ENCODE data around the gene MTR. TPM values are rescaled to one million over a fixed set of nuclear protein-coding genes. Genes with fewer than 3 reads are reported as not detected.

Gene MTR
- total RNA-seq, 2 experiments from 2014 or later = 52.5 to 54.7 TPM

DNA sequence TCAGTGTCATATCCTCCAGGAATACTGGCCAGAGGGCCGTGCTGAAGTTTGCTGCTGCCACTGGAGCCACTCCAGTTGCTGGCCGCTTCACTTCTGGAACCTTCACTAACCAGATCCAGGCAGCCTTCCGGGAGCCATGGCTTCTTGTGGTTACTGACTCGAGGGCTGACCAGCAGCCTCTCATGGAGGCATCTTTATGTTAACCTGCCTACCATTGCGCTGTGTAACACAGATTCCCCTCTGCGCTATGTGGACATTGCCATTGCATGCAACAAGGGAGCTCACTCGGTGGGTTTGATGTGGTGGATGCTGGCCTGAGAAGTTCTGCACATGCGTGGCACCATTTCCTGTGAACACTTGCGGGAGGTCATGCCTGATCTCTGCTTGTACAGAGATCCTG lies 24.8 kb downstream of the MTR start:
- CTCF ChIA-PET = no interaction called here
- POLR2A ChIA-PET = no interaction called here

DNA sequence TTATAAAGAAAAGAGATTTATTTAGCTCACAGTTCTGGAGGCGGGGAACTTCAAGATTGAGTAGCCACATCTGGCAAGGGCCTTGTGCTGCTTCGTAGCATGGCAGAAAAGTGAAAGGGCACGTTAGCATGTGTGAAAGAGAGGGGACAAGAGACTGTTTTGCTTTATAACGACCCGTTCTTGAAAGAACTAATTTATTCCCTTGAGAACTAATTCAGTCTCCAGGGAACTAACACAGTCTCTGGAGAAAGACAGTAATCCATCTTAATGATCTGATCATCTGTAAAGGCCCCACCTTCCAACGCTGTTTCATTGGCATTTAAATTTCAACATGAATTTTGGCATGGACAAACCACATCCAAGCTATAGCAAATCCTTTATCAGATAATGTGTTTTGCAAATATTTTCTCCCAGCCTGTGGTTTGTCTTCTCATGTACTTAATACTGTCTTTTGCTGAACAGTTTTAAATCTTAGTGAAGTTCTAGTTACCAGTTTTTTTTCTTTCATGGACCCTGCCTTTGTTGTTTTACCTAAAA lies 26.1 kb downstream of the MTR start:
- ChIA-PET CTCF (interaction anchor here (0.6 kb wide), 1 partner anchor 70 kb away, joined by 4 read pairs; no protein-coding TSS in a partner anchor), POLR2A (no interaction called here)

DNA sequence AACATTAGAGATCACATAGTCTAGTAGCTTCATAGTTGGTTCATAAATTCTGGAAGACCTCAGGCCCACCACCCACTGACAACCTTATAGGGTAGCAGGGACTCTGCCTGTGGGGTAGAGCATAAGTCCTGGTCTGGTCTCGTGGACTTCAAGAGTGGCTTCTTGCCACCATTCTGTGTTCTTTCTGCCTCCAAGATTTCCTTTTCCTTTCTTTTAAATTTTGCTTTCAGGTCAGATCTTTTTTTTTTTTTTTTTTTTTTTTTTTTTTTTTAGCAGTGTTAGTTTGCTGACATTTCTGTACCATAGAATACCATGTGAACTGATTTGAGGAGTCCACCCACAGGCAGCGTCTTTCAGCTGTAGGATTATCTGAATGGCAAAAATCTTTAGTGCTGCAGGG lies 28.5 kb downstream of the MTR start:
- POLR2A ChIA-PET = no interaction called here
- CTCF ChIA-PET = interaction anchor here (1.0 kb wide), 1 partner anchor 562 kb away, joined by 3 read pairs; no protein-coding TSS in a partner anchor

DNA sequence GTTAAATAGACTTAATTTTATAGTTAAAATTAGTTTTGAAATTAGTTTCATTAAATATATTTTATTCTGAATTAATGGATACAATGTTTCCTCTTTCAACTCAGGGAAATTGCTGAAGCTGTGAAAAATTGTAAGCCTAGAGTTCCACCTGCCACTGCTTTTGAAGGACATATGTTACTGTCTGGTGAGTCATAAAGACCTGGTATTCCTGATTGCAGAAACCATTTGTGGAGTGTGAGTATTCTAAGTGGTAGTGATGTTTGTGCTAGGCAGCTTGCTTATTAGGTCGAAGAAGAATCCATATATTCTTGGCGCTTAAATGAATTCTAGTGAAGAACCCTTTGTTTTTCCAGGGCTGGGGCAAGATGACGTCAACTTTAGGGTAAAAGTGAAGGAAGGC lies 34.0 kb downstream of the MTR start:
- POLR2A ChIA-PET = no interaction called here
- CTCF ChIA-PET = no interaction called here

DNA sequence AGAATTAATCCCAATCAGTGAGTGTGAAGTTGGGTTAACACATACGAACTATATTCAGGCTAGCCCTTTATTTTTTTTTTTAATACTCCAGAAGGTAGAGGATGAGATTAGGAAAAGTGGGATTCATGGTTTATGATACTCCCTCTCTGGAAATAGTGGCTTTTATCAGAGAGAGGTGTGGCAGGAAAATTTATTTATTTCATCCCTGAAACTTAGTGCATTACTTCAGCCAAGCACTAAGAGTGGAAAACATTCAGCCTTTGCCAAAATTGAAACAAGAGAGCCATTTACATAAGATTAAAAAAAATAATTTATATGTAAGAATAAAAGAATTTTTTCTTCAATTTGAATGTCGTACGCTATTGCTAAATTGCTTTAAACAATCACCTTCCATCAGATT lies 35.0 kb downstream of the MTR start:
- CTCF ChIA-PET = no interaction called here
- POLR2A ChIA-PET = no interaction called here

DNA sequence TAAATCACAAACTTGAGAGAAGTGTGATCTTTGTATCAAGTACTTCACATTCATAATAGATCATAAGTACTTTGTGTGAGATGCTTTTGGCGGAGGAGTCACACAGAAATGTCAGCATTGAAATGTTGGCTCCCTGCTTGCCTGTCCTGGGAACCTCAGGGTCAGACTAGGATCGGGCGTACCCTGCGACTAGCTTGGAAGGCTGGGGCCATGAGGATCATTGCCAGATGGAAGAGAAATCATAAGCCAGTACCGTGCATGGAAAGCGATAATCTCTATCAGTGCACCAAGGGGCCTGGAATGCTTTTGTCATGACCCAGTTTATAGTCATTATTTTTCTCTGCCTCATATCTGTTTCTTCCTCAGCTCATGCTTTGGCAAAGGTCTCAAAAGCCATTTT lies 35.5 kb downstream of the MTR start:
- ChIA-PET POLR2A (no interaction called here), CTCF (no interaction called here)

DNA sequence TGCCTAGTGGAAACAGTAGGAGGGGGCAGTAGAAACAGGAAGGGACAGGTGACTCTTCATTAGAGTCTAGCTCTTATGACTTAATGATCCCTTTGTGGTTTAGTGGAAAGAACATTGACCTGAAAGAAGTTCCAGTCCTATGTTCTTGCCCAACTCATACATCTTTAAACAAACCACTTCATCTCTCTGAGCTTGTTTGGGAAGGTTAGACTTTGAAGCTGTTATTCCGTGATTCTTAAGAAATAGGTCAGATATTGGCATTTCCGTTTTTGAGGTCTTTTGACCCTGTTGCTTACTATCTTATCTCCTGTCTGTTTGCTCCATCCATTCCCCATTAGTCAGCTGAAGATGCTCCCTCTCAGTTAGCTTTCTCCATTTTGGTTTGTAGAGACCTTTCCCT lies 38.5 kb downstream of the MTR start:
- CTCF ChIA-PET = no interaction called here
- POLR2A ChIA-PET = no interaction called here

DNA sequence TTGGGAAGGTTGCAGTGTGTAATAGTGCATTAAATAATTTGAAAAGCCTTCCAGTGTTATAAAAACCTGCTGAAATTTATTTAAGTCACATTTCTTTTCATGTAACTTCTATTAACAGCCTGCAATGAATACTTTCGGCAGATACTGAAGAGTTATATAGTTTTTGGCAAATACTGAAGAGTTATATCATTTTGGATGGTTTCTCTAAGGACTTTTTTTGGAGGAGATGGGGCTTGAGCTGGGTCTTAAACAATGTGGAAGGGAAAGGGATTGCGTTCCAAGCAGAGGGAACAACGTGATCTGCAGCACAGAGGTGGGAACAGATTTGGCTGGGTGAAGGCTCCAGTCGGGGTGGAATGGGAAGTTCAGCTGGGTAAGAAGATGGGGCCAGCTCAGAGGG lies 39.8 kb downstream of the MTR start:
- CTCF ChIA-PET = no interaction called here

DNA sequence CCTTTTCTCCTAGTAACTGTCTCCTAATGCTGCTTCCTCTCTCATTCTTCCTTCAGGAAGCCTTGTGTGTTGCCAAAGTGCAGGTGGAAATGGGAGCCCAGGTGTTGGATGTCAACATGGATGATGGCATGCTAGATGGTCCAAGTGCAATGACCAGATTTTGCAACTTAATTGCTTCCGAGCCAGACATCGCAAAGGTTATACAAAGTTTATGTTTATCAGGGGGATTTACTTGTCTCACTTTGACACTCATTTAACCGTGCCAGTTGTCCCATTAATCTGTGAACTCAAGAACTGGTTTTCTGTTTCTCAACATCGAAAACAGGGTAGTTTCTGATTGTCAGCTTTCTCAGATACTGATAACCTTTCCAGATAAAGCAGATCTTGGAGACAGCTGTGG lies 40.4 kb downstream of the MTR start:
- ChIA-PET CTCF (no interaction called here), POLR2A (no interaction called here)

More for the DNA sequence above, 39.8 kb downstream of the MTR start:
- POLR2A ChIA-PET = no interaction called here

DNA sequence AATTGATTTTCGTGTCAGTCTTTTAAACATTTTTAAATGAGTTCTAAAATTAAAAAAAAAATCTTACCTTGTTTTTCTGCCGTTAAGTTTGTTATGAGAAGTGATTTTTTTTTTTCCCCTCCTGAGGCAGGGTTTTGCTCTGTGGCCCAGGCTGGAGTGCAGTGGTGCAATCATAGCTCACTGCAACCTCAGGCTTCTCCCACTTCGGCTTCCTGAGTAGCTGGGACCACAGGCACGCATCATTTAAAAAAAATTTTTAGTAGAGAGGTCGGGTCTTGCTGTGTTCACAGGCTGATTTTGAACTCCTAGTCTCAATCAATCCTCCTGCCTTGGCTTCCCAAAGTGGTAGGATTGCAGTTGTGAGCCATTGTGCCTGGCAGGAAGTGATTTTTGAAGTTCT lies 41.1 kb downstream of the MTR start:
- POLR2A ChIA-PET = no interaction called here
- CTCF ChIA-PET = no interaction called here

DNA sequence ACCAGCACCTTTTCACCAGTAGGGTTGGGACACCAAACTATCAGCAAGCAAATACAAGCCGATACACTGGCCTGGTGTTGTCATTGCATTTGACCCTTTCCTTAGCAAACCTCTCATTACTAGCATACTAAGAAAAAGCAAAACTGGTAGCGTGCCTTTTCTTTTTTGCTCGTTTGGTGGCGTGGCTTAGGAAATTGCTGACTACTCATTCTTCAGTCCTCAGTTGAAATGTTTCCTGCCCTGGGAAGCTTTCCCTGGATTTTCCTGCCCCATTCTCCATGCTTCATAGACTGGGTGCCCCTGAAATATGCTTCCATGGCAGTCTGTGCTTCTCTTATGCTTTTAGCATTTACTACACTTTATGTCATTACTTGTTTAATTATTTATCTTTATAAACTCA lies 42.0 kb downstream of the MTR start:
- ChIA-PET CTCF (no interaction called here), POLR2A (no interaction called here)

DNA sequence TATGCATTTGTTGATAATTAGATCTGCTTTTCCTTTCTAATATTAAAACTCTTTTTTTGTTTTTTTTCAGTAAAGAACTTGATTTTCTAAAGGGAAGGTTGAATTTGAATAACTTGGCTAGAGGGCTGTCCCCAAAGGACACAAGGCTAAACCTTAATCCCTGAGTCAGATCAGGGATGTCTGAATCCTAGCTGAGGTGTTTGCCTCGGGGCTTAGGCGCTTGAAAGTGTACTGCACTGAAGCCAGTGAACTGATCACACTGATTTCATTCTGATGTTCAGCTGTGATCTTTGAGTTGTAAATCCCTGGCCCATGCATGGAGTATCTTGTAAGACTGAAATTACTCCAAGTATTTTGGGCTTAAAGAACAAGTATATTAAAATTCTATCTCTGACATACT lies 42.8 kb downstream of the MTR start:
- ChIA-PET POLR2A (no interaction called here), CTCF (no interaction called here)

DNA sequence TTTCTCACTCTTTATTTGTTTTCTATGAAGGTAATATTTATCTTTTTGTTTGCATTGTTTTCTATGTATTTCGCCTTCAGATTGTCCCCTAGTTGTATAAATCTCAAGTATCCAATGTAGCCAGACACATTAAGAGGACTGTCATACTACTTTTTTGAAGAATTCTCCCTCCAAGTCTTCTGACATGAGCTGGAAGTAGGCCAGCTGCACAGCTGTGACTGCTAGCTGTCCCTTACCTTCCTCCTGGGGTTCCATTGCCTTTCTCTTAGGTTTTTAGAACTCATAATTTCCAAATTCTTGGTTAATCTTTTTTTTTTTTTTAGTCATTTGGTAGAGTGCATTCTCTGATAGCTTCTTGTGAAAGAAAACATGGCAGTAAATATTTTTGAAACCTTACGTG lies 46.2 kb downstream of the MTR start:
- CTCF ChIA-PET = no interaction called here
- POLR2A ChIA-PET = no interaction called here

DNA sequence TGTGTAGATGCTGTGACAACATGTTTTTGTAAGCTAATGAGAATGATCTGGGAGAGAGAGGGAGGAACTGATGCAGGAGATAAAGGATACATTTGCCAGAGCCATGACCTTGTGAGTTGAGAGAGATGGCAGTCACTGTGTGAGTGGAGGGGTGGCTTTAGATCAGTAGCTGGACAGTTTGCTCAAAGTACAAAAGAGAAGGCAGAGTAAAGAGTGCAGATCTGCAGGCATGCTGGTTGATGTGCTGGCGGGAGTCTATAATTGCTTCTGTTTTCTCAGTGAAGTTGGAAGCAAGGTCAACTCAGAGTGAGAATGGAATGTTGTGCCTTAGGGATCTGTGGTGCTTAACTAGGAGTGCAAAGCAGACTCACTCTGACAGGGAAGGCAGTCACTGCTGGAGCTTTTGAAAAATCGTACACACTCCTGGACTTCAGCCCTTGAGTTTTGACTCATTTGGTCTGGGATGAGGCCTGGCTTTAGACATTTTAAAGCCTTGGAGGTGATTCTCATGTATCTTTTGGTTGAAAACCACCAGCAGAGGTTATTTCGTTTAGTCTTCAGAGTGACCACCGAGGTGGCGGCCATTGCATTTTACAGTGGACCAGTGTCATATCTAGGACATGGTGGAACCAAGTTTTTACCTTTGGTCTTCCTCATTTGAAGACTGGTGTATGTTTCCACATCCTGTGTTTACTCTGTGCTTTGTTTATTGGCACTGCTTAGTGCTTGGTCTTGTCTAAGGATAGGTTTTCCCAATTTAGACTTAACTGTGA lies 49.6 kb downstream of the MTR start:
- ChIA-PET POLR2A (no interaction called here), CTCF (no interaction called here)

DNA sequence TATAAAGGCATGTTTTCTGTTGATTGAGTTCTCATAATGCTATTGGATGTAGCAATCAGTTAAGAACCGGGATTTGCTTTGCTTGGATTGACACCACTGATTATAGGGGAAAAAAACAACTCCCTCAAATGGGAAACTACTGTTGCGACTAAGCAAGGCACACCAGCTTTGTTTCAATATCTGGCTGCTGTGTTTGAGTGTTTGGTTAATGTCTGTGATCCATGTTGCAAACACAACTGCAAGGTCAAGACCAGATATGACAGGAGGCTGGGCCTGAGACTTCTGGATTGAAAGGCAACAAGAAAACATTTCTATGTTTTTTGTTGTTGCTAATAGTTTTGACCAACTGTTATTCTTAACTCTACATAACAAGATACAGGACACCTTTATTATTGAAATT lies 50.7 kb downstream of the MTR start:
- POLR2A ChIA-PET = no interaction called here
- CTCF ChIA-PET = no interaction called here

DNA sequence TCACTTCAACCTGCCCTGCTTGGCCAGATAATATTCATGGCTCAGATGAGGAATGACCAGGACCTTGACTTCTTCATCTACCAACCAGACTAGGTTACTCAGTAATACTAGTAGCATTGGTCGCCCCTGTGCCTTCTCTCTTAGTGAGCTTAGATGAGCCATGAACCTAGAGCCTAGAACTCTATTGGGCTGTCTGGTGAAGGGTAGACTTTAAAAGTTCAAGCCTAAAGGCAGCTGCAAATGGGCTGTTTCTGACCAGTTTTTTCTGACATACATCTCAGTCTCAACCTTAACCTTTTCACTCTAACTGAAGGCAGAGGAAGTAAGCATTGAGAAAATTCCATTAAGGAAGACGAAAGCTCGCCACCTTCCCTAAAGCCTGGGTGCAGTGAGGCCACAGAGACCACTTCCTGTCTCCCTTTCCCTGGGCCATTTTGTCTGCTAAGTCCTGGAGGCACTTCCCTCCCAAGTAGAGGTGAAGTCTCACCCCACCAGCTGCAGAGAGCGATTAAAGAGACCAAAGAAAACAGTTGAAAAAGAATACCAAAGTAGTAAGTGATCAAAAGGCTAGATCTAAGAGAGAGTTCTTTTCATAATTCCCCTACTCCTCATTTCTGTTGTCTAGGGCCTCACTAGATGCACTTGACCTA lies 53.3 kb downstream of the MTR start:
- ChIA-PET POLR2A (interaction anchor here (0.6 kb wide), 1 partner anchor 70 kb away, joined by 5 read pairs; no protein-coding TSS in a partner anchor), CTCF (no interaction called here)

DNA sequence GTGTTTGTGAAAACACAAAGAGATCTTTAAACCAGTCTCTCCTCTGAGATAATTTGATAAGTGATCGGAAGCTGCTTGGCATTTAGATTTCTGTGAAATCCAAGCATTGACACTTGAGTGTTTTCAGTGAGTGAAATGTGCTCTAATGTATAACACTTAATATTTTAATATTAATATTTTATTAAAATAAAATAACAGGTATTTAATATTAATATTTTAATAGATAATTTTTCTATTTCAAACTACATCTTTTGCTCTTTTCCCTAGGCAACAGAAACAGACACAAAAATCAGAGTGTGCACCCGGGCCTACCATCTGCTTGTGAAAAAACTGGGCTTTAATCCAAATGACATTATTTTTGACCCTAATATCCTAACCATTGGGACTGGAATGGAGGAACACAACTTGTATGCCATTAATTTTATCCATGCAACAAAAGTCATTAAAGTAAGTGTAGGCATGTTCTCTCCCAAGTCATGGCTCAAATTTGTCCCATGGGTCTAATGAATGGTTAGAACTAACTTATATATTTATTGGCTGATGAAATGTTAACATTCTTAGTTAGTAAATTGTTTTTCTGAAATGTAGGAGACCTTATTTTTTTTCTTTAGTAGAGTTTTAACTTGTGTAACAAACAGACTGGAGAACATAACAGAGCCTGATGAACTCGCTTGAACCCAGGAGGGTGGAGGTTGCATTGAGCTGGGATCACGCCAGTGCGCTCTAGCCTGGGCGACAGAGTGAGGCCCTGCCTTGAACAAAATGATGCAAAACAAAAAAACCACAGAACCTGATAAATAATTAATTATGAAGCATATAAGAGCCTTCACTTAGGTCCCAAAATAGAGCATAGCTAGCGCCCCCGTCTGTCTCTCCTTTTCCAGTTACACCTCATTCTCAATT lies 55.2 kb downstream of the MTR start:
- CTCF ChIA-PET = no interaction called here
- POLR2A ChIA-PET = no interaction called here

DNA sequence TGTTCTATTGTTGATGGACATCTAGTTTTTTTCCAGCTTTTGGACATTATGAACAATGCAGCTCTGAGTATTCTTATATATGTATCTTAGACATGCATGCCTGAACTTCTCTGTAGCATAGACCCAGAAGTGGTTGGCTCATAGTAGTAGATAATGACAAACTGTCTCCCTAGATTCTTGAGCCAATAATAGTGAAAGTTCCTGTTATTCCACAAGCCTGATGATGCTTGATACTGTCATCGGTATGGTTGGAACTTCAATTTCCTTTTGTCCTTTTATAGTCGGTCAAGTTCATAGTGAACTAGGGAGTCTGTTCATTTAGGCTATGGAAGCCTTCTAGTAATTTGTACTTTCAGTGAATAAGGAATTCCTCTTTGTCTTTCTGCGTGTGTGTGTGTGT lies 56.8 kb downstream of the MTR start:
- POLR2A ChIA-PET = no interaction called here

DNA sequence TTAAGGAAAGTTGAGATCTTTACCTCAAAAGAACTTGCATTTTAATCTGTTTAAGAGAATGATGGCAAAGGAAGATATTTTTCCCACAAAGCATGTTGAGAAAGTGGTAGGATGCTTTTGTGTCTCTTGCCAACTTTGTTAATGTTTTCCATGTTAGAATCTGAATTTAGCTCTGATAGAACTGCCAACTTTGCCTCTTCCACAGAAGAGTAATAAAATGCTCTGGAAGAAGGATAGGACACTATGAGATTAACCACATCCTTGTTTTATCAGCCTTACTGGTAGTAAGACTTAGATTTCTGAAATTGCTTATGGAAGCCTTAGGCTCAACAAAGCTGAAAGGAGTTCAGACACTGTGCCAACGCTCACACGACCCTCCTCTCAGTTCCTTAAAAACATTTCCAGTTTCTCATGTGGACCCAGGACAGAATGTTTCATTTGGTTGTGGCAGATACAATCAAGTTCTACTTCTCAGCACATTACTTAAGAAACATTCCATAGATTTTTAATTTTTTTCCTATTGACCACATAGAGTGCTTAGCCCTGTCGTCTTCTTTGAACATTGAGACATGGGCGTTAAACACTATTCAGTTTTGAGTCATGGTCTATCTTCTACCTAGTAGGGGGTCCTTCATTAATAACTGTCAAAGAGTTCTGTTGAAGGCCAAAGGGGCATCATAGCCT lies 59.0 kb downstream of the MTR start:
- POLR2A ChIA-PET = no interaction called here
- CTCF ChIA-PET = no interaction called here

More for the DNA sequence above, 56.8 kb downstream of the MTR start:
- CTCF ChIA-PET = no interaction called here

DNA sequence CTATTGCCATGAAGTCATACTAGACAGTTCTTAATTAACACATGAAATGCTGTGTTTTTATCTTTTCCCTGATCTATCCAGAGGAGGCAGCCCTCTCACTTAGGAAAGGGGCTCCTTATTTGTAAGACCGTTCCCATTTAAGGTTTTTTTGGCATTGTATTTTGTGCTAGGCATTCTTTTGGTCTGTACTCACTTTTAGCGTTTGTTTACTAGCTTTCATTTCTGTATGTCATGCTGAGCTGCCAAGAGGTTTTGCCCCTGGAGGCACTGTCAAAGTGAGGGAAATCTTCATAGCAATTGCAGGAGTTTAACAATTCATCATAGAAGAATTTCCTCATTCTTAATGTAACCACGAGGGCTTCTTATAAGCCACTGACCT lies 59.5 kb downstream of the MTR start:
- CTCF ChIA-PET = no interaction called here
- POLR2A ChIA-PET = no interaction called here
